Omental fat pad (tissue), 4 donors: Measurements from ENCODE around the gene CRY1. TPM values are rescaled to one million over a fixed set of nuclear protein-coding genes. Genes with fewer than 3 reads are reported as not detected.

Source experiments
- ATAC-seq: fragments of 150-250 bp; one replicate; pipeline ENCODE4 v1.9.1; 2016; ENCODE audit warnings: mild to moderate bottlenecking, moderate library complexity; ENCODE audit not compliant: low FRiP score
- DNase-seq: peaks from one replicate; pipeline ENCODE4 v3.0.0-alpha.2; 2019; ENCODE audit warnings: low spot score
- total RNA-seq, 4 donors: library from RNA; depleted of rRNA; stranded (reverse); fragments of >200 nt; gene quantifications; one replicate each; pipeline ENCODE4 v1.1.0, GENCODE V29; 2016
- TF ChIP-seq, protein P1 (sequence below), 3 donors: fragments of 450-650 bp; IDR thresholded peaks; one replicate each; pipeline ENCODE4 v1.5.1; 2016 to 2017; ENCODE audit warnings: antibody characterized with exemption in 3 of 3, mild to moderate bottlenecking in 3 of 3, moderate library complexity in 2 of 3

CRY1 gene
- total RNA-seq, 4 donors from 2014 or later: 20.7 to 97.0 (median 52.9) TPM

DNA sequence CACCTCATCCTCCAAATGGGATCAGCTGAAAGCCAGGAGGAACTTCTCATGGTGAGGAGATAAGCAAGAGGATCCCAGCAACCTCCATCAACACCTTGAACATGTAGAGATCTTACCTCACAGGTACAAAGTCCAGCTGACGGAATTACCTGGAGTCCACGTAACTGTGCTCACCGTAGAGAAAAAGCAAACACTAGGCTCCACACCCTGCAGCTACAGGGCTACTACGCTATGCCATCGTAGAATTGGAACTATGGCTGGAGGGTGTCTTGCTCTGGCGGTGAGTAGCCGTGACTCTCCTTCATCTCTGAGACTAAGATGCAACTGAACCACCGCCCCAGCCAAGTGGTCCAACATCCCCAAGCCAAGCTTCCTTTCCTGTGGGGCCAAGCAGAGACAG, 50.5 kb downstream of the CRY1 start:
- TF ChIP-seq, protein P1, sequence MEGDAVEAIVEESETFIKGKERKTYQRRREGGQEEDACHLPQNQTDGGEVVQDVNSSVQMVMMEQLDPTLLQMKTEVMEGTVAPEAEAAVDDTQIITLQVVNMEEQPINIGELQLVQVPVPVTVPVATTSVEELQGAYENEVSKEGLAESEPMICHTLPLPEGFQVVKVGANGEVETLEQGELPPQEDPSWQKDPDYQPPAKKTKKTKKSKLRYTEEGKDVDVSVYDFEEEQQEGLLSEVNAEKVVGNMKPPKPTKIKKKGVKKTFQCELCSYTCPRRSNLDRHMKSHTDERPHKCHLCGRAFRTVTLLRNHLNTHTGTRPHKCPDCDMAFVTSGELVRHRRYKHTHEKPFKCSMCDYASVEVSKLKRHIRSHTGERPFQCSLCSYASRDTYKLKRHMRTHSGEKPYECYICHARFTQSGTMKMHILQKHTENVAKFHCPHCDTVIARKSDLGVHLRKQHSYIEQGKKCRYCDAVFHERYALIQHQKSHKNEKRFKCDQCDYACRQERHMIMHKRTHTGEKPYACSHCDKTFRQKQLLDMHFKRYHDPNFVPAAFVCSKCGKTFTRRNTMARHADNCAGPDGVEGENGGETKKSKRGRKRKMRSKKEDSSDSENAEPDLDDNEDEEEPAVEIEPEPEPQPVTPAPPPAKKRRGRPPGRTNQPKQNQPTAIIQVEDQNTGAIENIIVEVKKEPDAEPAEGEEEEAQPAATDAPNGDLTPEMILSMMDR (IDR thresholded peaks at IDR 0.05): no peak
- ATAC-seq (no peak), DNase-seq (no peak)

DNA sequence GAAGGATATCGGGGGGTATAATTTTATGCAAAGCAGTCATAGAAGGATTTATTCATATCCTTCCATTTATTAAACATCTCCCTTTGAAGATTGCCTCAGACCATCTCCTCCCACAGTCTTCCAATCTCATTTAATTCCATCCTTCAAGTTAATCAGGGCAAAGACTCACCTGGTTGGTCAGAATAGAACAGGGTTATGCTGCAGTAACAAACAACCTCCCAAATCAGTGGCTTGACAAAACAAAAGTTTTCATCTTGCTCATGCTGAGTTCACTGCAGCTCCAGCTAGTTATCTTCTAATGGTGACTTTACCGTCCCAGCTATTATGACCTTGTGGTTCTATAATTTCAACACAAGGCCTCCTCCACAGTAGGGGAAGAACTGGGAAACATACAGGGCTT, 57.6 kb downstream of the CRY1 start:
- ATAC-seq (no peak), DNase-seq (no peak)
- TF ChIP-seq, protein P1 (IDR thresholded peaks at IDR 0.05): no peak

DNA sequence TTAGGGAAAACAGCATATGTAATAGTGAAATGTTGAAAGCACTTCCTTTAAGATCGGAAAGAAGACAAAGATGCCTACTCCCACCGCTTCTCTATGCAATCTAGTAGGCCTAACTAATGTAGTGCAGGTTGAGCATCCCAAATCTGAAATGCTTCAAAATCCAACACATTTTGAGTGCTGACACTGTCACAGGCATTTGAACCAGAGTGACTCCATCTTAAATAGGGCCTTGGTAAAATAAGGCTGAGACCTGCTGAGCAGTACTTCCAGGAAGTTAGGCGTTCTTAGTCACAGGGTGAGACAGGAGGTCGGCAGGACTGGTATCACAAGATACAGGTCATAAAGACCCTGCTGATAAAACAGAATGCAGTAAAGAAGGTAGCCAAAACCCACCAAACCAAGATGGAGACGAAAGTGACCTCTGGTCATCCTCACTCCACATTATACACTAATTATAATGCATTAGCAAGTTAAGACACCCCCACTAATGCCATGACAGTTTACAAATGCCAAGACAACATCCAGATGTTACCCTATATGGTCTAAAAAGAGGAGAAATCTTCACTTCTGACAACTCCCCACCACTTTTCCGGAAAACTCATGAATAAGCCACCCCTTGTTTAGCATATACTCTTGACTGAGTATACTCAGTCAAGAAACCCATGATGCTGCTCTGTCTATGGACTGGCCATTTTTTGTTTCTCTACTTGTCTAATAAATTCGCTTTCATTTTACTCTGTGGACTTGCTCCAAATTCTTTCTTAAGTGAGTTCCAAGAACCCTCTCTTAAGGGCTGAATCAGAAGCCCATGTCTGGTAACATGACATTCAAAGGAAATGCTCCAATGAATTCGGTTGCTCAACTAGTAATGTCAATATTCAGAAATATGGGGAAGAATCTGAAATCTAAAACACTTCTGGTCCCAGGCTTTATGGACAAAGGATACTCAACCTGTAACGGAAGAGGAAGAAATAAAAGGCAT, 59.3 kb downstream of the CRY1 start:
- TF ChIP-seq, protein P1 (IDR thresholded peaks at IDR 0.05): no peak
- ATAC-seq (no peak), DNase-seq (no peak)

DNA sequence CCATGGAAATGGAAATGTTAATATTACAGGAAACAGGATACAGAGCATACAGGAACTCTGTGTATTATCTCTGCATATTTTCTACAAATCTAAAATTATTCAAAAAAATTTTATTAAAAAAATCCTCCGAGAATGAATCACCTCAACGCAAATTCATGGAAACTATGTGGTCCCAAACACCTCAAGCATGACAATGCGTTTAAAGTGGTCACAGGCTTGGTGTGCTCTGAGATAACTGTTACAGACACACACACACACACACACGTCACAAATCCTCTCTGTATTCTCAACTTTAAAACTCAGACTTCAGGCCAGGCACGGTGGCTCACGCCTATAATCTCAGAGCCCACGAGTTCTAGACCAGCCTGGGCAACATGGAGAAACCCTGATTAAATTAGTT, 61.1 kb downstream of the CRY1 start:
- TF ChIP-seq, protein P1 (IDR thresholded peaks at IDR 0.05): no peak
- no peak for DNase-seq
- ATAC-seq: no peak

DNA sequence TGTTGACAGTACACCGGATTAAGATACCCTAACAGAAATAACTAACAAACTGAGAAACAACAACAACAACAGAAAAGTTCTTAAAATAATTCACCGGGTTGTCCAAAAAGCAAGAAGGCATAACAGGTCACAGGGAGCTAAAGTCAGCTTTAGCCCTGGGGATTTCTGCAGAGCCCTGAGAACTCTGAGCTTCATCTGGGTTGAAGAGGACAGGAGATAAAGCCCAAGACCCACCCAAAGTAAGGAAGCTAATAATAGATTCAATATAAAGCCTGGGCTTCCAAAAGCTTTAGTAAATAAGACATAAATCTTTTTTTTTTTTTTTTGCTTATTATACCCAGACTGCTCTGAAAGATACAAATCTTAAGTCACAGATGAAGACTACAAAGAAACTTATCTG, 62.3 kb downstream of the CRY1 start:
- DNase-seq: no peak
- ATAC-seq: no peak
- TF ChIP-seq, protein P1 (IDR thresholded peaks at IDR 0.05): no peak

DNA sequence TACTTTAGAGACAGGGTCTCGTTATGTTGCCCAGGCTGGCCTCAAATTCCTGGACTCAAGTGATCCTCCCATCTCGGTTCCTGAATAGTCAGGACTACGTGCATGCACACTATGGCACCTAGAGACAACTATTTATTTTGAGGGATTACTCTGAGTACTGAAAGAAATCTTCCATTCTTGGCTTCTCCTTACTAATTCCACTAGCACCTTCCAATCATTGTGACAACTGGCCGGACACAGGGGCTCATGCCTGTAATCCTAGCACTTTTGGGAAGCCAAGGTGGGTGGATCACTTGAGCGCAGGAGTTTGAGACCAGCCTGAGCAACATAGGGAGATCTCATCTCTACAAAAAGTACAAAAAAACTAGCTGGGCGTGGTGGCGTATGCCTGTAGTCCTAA, 64.3 kb downstream of the CRY1 start:
- TF ChIP-seq, protein P1 (IDR thresholded peaks at IDR 0.05): no peak
- DNase-seq: no peak
- no peak for ATAC-seq

DNA sequence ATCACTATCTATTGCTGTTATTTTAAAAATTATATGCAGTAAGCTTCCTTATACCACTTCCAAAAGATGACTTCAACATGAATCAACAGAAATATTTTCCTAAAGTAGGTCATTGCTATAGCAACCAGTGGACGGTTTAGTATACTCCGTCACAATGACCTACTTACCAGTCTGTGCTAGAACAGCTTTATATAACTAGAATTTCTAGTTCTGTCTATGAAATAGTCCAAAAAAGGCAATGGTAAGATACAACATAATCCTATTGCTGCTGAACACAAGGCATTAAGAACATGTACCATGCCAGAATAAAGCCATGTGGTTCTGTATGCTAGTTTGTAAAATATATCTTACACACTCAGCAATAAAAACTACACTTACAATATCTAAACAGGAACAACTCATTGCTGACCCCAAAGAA, 65.7 kb downstream of the CRY1 start:
- TF ChIP-seq, protein P1 (IDR thresholded peaks at IDR 0.05): no peak
- DNase-seq (no peak), ATAC-seq (peak; percentile 91)
